Epithelial cell of esophagus (primary cell): ENCODE data around the gene H2BK1.

ENCODE experiments used
- DNase-seq: peaks from one replicate; pipeline ENCODE4 v3.0.0; 2010; ENCODE audit warnings: low read depth
- H3K4me3 ChIP-seq: 2 replicates; pipeline ENCODE4 v1.5.1; 2011; ENCODE audit warnings: mild to moderate bottlenecking, low read length, control low read depth
- TF ChIP-seq, protein P1 (sequence below): IDR thresholded peaks from 2 replicates; pipeline ENCODE4 v1.5.1; 2011; ENCODE audit warnings: low read depth, mild to moderate bottlenecking, low read length, control low read depth, inconsistent platforms; ENCODE audit not compliant: insufficient read depth; ENCODE audit errors: missing control alignments

Gene H2BK1

DNA sequence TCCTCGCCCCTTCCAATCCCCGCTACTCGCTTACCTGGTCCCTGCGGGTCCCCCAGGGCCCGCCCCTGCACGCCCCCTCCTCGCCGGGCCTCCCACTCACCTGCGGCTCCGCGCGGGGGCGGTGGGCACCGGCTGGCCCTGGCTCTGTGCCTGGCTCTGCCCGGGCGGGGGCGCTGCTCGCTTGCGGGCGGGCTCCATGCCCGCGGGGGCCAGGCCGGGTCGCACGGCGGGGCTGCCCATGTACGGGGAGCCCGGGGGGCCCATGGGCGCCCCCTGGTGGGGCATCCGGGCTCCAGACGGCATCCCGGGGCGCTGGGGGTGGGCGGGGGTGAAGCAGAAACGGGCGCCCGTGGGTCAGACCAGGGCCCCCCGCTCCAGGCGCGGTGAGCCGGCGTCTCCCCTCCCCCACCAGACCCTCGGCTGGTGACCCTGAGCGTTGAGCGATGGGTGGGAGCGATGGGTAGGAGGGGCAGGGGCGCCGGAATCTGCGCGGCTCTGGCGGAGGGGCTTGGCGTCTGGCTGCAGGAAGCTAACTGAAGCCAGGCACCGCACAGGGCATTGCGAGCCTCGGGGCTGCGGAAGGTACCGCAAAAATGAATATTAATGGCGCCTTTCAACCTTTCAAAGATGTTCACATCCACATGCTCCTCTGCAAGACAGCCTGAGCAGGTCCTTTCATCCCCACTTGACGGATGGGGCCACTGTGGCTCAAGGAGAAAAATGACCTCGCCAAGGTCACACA is 35.2 kb upstream of the H2BK1 start:
- TF ChIP-seq, protein P1, sequence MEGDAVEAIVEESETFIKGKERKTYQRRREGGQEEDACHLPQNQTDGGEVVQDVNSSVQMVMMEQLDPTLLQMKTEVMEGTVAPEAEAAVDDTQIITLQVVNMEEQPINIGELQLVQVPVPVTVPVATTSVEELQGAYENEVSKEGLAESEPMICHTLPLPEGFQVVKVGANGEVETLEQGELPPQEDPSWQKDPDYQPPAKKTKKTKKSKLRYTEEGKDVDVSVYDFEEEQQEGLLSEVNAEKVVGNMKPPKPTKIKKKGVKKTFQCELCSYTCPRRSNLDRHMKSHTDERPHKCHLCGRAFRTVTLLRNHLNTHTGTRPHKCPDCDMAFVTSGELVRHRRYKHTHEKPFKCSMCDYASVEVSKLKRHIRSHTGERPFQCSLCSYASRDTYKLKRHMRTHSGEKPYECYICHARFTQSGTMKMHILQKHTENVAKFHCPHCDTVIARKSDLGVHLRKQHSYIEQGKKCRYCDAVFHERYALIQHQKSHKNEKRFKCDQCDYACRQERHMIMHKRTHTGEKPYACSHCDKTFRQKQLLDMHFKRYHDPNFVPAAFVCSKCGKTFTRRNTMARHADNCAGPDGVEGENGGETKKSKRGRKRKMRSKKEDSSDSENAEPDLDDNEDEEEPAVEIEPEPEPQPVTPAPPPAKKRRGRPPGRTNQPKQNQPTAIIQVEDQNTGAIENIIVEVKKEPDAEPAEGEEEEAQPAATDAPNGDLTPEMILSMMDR = peak; percentile 17
- no peak overlapping the region for H3K4me3 ChIP-seq
- peak; percentile 21 for DNase-seq

- TF ChIP-seq, protein P1 = no peak
- no peak overlapping the region for H3K4me3 ChIP-seq
- no peak for DNase-seq
These were observed 34.6 kb upstream of the H2BK1 start for GRCh38 chr7:151244841-151245346.

- TF ChIP-seq, protein P1 = peak; percentile 92
- DNase-seq = peak; percentile 50
- no peak overlapping the region for H3K4me3 ChIP-seq
These were observed 34.0 kb upstream of the H2BK1 start for GRCh38 chr7:151244196-151244840.

DNA sequence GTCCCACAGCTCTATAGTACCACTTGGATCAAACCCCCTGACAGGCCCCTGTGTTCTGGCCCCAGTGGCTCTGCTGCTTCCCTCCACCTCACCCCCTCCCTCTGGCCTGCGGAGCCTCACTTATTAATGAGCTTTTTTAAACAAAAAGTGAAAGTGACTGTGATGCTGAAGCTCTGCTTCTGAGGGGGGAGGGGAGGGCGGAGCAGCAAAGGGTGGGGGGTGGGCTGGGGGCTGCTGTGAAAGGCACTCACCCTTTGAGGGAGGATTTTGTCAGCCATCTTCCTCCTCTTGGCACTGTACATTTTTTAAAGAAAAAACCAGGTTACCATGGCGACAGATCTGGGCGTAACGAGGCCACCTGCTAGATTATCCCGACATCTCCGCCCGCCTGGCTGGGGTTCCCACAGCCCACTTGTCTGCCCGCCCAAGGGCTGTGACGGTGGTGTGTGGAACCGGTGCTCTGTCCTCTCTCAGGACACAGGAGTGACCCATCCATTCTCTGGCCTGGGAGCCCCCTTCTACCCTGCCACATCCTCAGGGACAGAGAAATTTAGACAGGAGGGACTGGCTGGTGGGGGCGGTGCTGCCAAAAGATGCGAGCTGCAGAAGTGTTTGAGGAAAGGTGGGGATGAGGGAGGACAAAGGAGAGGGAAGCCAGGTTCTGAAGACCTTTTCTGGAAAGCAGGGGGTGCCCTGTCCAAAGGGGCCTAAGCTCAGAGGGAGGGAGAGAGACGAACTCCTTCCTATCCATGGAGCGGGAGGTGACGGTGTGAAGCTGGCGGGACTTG is 33.3 kb upstream of the H2BK1 start:
- DNase-seq = no peak
- no peak overlapping the region for H3K4me3 ChIP-seq
- TF ChIP-seq, protein P1 = no peak

DNA sequence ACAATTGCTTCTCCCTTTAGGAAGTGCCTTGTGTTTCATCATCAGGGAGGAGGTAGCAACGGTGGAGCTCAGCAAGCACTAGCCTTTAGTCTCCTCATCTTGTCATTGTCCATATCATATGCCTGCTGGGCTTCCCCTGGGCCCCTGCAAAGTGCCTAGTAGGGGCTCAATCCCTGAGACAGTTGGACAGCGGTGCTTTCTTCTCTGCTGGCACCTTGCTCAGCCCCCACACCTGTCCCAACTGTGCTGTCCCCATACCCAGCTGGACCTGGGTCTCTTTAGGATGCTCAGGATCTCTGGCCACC is 32.7 kb upstream of the H2BK1 start:
- no peak overlapping the region for H3K4me3 ChIP-seq
- TF ChIP-seq, protein P1 = no peak
- no peak for DNase-seq

- TF ChIP-seq, protein P1 = no peak
- DNase-seq = no peak
- H3K4me3 ChIP-seq = no peak overlapping the region
These were observed 32.1 kb upstream of the H2BK1 start for GRCh38 chr7:151242159-151243044.
